ENCODE data around the gene CHTF18.
"Not testable (repeated sequence)": the region's sequence is repeated elsewhere in the genome, so short reads cannot be mapped to it uniquely, and the experiment has no call there.

Gene CHTF18

DNA sequence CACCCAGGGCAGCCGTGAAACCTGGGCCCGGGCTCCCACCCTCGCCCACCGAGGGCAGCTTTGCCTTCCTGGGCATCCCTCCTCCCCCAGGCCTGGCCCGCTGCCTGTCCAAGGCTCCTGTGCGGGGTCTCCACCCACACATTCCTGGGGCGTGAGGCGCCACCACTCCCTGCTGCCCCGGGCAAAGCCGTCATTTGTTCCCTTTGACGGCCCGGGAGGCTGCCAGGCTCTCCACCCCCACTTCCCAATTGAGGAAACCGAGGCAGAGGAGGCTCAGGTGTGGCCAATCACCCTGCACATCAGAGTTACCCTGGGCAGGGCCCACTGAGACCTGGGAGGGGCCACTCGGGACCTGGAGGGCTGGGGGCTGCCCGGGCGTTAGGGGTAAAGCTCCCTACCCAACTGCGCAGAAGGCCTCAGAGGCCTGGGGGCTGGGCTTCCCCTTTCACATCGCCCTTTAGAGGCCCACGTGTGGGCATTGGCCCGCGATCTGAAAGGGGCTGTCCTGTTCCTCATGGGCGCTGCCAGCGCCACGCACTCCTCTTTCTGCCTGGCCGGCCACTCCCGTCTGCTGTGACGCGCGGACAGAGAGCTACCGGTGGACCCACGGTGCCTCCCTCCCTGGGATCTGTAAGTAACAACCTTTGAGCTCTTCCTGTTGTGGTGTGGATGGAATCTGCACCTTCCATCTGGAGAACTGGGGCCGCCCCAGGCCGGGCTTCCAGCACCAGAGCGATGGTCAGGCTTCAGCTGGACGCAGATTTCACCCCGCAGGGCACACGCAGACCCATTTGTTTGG lies 27.7 kb upstream of the CHTF18 start, which contains the start of gene MSLN:
Gene MSLN, plus strand, starts transcription at position 190 of the 799 bp plus-strand sequence. CDS start 1,947 bp downstream, outside the sequence.
- DNase-seq = no peak

DNA sequence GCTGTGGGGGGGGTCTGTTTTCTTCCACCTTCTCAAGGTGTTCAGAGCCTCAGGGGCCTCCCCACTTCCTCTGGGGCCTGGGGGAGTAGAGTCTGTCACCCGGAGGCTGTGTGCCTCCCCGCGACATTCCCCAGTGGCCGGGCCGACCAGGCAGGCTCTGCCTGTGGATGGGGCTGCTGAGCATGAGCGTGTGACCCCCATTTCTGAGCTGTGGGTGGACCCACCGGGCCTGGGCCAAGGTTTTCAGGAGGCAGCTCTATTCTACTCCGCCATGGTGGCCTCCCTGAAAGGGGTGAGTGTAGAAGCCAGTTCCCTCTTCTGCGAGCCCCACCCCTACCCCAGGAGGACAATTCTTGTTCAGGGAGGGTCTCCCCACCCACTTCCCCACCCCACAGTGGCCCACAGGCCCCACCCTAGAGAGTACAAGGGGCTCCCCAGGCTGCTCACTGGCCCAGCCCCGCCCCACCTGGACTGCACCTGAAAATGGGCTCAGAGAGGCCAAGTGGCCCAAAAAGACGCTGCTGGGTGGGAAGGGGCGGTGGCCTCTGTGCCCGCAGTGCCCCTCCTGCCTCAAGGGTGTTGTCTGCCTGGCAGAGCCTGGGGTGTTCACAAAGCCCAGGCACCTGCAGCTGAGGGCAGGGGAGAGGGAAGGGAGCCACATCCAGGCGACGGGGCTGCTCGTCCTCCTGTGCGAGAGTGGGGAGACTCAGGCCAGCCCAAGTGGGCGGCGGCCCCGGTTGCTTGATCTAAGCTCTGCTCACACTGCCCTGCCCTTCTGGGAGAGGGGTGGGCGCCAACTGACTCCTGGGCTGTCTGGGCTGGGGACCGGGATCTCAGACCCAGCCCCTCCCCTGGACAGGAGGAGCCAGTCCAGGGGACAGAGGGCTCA lies 26.6 kb upstream of the CHTF18 start:
- no peak for DNase-seq

DNA sequence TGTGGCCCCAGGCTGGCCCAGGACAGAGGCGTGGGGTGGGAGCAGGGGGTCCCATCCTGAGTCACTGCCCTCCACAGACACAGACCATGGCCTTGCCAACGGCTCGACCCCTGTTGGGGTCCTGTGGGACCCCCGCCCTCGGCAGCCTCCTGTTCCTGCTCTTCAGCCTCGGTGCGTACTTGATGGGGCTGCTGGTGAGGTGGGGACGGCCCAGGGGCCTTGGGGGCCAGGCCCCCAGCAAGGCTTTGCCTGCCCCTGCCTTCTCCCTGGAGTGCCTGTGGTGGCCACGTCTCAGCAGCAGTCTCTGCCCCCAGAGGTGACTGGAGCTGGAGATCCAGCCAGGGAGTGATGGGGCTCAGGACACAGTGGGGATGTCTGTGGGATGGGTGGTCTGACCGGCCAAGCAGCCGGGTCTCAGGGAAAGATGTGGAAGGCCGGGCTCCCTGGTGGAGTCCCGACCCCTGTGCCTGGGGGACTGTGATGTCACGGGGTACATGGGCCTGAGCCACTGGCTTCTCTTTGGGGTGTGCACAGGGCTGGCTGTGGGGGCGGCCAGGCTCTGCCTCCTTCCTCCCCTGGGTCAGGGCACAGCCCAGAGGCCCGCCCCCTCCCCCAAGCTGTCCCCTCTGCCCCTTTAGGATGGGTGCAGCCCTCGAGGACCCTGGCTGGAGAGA lies 25.7 kb upstream of the CHTF18 start:
- DNase-seq = no peak

DNA sequence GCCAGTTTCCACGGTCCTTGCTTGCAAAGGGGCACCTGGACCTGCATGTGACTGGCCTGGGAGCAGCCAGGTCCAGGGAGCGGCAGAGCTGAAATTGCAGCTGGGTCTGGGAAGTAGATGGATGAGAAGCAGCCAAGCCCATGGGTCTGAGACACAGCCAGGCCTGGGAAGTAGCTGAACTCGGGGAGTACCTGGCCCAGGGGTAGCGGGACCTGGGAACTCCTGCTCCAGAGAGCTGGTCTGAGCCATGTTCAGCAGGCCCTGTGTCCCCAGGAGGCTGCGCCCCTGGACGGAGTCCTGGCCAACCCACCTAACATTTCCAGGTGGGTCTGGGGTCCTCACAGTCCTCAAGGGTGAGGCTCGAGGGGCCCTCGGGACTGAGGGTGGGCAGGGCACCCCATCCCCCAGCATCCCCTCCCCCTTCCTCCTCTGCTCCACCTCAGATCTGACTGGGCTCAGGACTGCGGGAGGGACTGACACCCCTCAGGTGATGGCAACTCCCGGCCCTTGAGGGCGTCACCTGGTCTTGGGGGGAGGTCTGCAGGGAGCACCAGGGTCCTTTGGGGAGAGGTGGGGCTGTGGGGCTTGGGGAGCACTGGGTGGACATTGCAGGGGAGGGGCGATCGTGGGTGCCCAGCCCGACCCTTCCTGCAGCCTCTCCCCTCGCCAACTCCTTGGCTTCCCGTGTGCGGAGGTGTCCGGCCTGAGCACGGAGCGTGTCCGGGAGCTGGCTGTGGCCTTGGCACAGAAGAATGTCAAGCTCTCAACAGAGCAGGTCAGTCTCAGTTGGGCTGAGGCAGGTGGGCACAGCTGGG lies 24.8 kb upstream of the CHTF18 start:
- no peak for DNase-seq

DNA sequence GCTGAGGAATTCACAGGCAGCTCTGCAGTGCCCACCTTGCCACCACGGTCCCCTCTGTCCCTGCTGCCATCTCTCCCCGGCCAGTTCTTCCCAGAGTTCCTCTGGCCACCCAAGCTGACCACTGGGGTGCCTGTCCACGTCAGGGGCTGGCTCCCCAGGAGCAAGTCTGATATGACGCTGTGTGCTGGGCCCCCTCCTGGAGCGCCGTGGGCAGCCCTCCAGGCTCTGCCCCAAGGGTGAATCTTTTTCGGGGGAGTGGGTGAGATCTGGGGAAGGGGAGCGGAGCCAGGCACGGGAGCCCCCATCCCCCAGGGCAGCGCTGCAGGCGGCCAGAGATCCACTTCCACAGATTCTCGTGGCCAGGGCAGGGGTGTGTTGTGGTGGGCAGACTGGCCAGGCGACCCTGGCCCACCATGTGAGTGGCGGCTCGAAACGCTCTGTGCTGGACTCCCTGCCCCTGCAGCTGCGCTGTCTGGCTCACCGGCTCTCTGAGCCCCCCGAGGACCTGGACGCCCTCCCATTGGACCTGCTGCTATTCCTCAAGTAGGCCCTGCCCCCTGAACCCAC lies 24.2 kb upstream of the CHTF18 start:
- no peak for DNase-seq

DNA sequence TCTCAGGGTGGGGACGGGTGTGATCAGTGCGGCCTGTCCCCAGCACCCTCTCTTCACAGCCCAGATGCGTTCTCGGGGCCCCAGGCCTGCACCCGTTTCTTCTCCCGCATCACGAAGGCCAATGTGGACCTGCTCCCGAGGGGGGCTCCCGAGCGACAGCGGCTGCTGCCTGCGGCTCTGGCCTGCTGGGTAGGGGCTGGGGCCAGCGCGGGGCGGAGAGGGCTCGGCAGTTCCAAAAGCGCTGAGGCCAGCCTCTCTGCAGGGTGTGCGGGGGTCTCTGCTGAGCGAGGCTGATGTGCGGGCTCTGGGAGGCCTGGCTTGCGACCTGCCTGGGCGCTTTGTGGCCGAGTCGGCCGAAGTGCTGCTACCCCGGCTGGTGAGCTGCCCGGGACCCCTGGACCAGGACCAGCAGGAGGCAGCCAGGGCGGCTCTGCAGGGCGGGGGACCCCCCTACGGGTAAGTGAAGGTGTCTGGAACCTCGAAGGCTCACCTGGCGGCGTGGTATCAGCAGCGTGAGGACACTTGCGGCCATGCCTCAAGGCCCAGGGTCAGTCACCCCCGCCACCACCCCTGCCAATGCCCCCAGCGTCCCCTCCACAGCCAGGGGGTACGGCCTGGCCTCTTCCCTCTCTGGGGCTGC lies 23.5 kb upstream of the CHTF18 start:
- DNase-seq = no peak

DNA sequence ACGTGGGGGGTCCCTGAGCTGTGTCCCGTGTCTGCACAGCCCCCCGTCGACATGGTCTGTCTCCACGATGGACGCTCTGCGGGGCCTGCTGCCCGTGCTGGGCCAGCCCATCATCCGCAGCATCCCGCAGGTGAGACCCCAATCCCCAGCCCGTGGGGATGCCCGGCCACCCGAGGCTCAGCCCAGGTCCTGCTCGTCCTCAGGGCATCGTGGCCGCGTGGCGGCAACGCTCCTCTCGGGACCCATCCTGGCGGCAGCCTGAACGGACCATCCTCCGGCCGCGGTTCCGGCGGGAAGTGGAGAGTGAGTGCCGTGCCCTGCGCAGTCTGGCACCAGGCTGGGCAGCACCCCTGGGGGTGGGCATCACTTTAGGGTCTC lies 22.9 kb upstream of the CHTF18 start:
- DNase-seq = no peak

DNA sequence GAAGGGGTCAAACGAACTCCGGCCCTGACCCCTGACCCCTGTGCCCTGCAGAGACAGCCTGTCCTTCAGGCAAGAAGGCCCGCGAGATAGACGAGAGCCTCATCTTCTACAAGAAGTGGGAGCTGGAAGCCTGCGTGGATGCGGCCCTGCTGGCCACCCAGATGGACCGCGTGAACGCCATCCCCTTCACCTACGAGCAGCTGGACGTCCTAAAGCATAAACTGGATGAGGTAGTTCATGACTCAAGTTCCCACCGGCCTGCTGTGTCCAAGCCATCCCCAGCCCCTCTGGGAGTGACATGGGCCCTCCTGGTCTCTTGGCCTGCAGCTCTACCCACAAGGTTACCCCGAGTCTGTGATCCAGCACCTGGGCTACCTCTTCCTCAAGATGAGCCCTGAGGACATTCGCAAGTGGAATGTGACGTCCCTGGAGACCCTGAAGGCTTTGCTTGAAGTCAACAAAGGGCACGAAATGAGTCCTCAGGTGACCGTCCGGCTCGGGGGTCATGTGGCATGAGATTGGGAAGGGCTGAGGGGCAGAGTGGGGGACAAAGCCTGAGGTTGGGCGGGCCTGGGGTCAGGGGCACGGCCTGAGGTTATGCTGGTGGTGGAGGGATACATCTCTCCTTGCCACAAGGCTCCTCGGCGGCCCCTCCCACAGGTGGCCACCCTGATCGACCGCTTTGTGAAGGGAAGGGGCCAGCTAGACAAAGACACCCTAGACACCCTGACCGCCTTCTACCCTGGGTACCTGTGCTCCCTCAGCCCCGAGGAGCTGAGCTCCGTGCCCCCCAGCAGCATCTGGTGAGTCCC lies 22.2 kb upstream of the CHTF18 start:
- no peak for DNase-seq

DNA sequence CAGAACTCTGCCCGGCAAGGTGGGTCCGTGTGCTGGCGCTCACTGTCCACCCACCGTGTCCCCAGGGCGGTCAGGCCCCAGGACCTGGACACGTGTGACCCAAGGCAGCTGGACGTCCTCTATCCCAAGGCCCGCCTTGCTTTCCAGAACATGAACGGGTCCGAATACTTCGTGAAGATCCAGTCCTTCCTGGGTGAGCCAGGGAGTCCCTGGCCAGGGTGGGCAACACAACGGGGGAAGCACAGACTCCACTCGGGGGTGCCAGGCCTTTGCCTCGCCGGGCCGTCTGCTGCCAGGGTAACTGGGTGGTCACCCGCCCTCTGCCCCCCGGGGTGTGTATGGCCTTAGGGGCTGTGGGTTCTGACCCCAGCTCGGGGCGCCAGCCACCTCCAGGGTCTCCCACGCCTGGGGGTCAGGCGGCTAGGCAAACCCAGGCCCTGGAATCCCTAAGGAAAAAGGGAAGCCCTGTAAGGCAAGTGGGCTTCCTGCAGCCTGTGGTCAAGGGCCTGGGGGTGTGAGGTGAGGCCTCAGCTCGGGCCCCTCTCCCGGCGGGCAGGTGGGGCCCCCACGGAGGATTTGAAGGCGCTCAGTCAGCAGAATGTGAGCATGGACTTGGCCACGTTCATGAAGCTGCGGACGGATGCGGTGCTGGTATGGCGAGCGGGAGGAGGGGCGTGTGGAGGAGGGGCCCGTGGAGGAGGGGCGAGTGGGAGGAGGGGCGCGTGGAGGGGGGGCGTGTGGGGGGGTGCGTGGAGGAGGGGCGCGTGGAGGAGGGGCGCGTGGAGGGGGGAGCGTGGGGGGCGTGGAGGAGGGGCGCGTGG lies 21.4 kb upstream of the CHTF18 start:
- DNase-seq = no peak

DNA sequence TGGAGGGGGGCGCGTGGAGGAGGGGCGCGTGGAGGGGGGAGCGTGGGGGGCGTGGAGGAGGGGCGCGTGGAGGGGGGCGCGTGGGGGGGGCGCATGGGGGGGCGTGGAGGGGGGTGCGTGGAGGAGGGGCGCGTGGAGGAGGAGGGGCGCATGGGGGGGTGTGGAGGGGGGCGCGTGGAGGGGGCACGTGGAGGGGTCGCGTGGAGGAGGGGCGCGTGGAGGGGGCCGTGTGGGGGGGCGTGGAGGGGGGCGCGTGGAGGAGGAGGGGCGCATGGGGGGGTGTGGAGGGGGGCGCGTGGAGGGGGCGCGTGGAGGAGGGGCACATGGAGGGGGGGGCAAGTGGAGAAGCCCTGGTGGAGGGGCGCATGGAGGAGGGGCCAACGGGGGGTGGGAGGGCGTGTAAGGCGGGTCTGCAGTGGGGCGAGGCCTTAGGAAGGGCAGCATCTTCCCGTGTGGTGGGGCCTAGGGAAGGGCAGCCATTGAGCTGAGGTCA lies 20.6 kb upstream of the CHTF18 start:
- DNase-seq = no peak

DNA sequence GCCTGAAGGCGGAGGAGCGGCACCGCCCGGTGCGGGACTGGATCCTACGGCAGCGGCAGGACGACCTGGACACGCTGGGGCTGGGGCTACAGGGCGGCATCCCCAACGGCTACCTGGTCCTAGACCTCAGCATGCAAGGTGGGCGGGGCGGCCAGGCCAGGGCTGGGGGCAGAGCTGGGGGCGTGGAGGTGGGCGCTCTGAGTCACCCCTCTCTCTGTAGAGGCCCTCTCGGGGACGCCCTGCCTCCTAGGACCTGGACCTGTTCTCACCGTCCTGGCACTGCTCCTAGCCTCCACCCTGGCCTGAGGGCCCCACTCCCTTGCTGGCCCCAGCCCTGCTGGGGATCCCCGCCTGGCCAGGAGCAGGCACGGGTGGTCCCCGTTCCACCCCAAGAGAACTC lies 20.0 kb upstream of the CHTF18 start:
- no peak for DNase-seq

DNA sequence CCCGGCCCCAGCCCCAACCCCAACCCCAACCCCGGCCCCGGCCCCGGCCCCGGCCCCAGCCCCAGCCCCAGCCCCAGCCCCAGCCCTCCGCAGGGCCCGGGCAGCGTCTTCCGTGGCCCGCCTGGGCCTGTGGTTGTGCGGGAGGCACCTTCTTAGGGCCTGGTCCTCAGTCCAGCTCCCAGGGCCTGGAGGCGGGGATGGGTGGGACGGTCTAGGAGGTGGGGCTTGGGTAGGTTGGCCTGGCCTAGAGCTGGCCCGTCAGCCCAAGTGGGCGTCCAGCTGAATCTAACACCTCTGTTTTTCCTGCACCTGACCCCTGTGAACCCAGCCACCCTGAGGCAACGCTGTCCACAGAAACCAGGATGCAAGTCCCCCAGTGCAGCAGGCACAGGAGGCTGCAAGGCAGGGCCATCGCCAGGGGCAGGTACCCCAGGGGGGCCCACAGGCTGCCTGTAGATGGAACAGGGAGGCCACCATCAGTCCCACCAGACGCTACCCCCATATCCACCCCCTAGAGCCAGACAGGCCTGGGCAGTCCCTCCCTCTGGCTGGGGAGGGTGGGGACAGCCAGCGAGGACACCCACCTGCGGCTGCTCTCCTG lies 19.1 kb upstream of the CHTF18 start:
- no peak for DNase-seq

DNA sequence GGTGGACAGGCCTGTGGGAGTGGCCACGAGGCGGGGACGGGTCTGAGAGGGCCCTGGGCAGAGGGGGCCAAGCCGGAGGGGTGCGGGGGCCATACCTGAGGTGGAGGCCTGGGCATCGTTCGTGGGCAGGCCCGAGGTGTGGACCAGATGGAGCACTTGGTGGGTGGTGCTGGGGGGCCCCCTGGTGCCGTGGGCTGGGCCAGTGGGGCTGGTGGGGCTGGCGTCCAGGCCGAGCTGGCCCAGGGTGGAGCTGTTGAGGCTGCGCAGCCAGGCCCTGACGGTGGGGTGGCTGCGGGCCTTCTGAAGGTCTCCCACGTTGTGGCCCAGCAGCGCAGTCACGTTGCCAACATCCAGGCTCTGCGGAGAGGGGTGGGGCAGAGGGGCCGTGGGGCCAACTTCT lies 18.5 kb upstream of the CHTF18 start:
- no peak for DNase-seq

DNA sequence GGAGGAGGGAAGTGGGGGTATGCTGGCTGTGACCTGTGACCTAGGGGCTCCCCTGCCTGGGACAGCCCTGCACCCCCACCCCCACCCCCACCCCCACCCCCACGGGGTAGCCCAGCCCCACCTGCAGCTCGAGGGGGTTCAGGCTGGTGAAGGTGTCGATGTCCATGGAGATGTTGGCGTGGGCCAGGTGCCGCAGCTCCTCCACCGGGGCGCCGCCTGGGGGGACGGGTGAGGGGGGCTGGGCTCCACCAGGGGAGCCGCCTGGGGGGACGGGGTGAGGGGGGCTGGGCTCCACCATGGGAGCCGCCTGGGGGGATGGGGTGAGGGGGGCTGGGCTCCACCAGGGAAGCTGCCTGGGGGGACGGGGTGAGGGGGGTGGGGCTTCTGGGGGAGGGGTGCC lies 18.0 kb upstream of the CHTF18 start:
- no peak for DNase-seq

DNA sequence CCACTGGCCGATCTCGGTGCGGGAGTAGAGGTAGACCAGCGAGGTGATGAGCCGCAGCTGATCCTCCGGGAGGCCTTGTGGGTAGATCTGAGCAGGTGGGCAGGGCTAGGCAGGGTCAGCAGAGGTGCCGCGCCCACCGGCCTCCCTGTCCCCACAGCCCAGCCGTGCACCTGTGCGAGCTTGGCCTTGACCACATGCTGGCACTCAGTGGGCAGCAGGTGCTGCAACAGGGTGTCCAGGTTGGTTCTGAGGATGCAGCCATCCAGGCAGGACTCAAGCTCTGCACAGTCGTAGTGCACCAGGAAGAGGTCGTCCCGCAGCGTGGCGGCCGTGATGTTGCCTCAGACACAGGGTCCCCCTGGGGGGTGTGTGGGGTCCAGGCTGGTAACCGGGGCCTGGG lies 15.5 kb upstream of the CHTF18 start:
- no peak for DNase-seq

DNA sequence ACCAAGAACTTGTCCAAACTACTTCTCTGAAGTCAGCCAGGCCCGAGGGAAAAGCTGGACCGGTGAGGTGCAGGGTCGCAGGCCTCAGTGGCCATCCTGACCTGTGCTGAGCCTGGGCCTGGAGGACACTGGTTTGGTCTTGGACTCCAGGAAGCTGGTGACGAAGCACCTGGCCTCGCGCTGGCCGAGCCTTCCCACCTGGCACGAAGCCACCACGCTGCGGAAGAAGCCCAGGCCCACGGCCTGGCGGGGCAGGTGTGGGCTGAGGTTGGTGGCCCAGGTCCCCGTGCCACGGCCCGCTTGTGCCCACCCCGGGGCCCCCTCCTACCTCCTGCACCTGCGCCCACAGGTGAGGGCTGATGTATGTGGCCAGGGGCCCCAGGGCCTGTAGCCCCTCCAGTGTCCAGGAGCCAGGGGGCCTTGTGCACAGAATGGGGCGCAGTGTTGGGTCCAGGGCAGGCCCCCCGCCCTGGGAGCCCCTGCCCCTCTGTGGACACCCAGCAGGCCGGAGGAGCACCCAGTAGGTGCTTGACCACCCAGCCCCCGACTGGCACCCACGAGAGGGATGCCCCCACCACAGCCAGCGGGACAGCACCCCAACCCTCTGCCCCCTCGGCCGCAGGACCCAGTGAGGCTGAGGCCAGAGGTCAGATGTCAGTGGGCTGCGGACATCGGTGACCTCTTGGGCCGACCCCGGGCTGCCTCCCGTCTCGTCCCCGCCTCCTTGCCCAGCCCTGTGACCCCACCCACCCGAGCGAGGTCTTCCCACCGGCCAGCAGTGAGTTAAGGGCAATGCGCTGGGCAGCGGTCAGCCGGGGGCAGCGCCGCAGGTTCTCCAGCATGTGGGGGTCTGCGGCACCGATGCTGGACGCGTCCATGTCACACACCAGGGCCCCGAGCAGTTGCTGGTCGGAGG lies 14.1 kb upstream of the CHTF18 start:
- no peak for DNase-seq

DNA sequence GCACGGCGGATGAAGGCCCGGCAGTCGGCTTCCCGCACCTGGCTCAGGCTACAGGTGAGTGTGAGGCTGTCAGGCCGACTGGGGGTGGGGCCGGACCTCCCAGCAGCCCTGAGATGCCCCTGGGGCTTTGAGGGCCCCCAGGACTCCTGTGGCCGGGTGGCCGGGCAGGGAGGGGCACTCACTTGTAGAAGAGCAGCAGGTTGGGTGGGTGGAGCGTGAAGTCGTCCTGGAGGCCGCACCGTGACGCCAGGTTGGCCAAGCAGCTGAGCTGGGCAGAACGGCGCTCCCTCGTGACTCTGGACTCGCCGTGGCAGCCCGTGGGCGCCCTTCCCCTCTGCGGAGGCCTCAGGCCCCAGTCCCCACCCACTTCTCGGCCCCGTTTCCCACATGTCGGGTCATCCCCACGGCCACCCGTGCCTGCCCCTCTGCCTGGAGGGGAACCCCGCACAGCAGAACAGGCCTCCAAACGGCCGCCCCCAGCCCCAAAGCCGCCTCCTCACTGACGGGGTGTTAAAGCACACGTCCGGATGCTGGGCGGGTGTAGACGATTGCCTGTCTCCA lies 13.1 kb upstream of the CHTF18 start:
- no peak for DNase-seq

DNA sequence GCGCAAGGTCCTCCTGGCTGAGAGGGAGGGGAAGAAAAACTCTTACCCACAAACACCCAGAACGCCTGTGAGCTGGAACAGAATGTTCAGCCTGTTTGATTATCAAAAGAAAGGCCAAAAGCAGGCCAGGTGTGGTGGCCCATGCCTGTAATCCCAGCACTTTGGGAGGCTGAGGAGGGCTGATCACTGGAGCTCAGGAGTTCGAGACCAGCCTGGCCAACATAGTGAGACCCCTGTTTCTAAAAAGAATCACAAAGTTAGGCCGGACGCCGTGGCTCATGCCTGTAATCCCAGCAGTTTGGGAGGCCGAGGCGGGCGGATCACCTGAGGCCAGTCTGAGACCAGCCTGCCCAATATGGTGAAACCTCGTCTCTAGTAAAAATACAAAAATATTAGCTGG lies 12.1 kb upstream of the CHTF18 start:
- not testable (repeated sequence) for DNase-seq

Measured in stimulated activated naive CD4-positive, alpha-beta T cell (primary cell).